NCI-H748 (cell line): ENCODE measurements around the gene CNPY3.
A peak's percentile ranks its signal among the peaks of the same experiment; 100 is the strongest.
"Not testable (repeated sequence)": the region's sequence is repeated elsewhere in the genome, so short reads cannot be mapped to it uniquely, and the experiment has no call there.

Experiments used
- DNase-seq: peaks from one replicate; lab custom pipeline; 2025; ENCODE audit not compliant: unreplicated experiment; lab: John Stamatoyannopoulos, UW

The CNPY3 gene

GRCh38 chr6:42914546-42914945 lies 14.7 kb upstream of the CNPY3 start:
- no peak for DNase-seq

GRCh38 chr6:42915732-42916131 lies 13.5 kb upstream of the CNPY3 start, which contains the start of gene PTCRA:
Gene PTCRA, plus strand, starts transcription at chr6:42916053. Its CDS starts 17 bp downstream, at chr6:42916070.
- DNase-seq, result no peak

DNA sequence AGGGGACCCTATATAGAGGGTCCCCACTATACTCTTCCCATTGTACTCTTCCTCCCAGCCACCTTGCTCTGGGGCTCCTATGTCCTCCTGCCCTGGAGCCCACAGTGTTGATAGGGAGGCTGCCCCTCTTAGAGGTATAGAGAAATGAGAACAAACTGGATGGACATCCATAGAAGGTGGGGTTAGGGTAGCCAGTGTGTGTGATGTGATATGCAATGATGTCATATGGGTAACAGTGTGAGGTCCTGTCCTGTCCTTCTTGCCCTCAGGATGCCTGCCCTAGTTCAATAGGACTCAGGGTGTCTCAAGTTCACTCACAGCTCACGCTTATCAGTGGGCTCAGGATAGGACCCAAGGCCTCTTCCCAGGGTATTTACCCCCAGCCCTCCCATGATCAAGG lies 13.0 kb upstream of the CNPY3 start:
- no peak for DNase-seq

- no peak for DNase-seq
These were observed 7.5 kb upstream of the CNPY3 start for GRCh38 chr6:42921801-42922200.

GRCh38 chr6:42923666-42924065 lies 5.6 kb upstream of the CNPY3 start:
- DNase-seq, result no peak

DNA sequence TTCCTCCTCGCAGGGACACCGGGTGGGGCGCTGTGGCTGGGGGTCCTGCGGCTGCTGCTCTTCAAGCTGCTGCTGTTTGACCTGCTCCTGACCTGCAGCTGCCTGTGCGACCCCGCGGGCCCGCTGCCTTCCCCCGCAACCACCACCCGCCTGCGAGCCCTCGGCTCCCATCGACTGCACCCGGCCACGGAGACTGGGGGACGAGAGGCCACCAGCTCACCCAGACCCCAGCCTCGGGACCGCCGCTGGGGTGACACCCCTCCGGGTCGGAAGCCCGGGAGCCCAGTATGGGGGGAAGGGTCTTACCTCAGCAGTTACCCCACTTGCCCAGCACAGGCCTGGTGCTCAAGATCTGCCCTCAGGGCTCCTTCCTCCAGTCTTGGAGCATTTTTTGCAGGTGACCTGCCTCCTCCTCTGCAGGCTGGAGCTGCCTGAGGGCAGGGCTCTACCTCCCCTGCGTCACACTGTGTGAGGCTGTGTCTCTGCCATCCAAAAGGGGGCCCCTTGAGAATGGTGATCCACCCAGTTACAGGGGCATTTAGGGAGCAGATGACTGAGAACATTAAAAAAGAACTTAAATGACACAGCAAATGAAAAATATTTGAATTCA lies 3.9 kb upstream of the CNPY3 start:
- DNase-seq, result no peak

GRCh38 chr6:42929821-42930360 lies 611 bp downstream of the CNPY3 start:
- peak; percentile 84 for DNase-seq

DNA sequence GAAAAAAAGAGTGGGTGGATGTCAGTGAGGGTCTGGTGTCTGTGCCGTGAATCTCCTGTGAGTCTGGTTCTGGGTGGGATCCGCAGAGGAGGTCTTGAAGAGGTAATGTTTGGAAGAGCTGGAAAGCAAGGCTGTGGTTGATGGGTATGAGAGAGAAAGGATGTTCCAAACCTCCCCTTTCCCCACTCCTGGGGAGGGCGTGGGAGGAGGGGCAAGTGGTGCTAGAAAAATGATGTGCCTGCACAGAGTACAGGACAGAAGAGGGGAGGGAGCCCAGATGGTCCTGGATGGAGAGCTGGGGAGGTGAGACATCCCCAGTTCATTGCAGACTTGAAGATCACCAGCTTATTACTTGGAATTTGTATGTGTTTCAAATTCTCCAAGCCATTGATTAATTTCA lies 3.1 kb downstream of the CNPY3 start:
- no peak for DNase-seq

GRCh38 chr6:42933205-42933604 lies 3.9 kb downstream of the CNPY3 start:
- no peak for DNase-seq

DNA sequence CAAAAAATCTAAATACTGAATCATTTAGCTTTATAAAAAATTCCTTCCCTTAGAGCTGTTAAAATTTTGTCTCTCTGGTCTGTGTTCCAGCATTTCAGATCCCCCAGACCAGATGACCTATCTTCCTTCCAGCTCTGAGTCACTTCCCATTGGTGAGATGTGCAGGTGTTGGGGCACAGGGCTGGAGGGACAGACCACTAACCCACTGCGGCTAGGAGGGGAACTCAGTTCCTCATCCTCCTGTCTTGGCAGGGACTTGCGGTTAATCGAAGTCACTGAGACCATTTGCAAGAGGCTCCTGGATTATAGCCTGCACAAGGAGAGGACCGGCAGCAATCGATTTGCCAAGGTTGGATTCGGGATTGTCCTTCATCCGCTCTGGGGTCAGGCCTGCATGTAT lies 6.0 kb downstream of the CNPY3 start:
- DNase-seq, result no peak

GRCh38 chr6:42936398-42936797 lies 7.1 kb downstream of the CNPY3 start:
- DNase-seq, result no peak

DNA sequence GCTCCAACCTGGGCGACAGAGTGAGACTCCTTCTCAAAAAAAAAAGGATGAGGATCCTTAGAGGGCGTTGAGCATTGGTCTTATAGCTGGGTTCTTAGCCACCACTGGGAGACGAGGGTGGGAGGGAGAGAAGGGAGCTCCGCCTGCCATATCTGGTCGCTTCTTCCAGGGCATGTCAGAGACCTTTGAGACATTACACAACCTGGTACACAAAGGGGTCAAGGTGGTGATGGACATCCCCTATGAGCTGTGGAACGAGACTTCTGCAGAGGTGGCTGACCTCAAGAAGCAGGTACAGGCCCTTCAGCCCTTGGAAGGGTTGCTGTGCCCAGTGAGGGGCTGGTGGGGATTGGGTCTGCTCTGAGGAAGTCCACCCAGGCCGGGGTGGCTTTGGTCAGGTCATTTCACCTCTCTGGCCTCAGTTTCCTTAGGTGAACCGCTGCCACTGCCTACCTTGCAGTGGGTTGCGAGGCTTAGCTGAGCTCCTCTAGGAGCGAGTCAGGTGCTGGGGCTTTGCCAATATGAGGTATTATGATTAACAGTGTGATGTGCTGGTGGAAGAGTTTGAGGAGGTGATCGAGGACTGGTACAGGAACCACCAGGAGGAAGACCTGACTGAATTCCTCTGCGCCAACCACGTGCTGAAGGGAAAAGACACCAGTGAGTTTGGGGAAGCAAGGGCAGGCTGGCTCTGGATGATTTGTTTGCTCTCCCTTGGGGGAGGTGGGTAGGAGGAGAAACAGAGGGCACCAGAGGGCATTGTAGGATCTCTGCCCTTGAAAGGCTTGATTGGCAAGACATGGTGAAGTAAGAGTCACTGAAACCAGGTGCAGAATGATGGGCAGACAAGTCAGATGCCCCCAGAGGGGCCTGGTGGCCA lies 8.5 kb downstream of the CNPY3 start:
- DNase-seq, result no peak

- DNase-seq, result no peak
These were observed 9.1 kb downstream of the CNPY3 start for GRCh38 chr6:42938428-42938796.

DNA sequence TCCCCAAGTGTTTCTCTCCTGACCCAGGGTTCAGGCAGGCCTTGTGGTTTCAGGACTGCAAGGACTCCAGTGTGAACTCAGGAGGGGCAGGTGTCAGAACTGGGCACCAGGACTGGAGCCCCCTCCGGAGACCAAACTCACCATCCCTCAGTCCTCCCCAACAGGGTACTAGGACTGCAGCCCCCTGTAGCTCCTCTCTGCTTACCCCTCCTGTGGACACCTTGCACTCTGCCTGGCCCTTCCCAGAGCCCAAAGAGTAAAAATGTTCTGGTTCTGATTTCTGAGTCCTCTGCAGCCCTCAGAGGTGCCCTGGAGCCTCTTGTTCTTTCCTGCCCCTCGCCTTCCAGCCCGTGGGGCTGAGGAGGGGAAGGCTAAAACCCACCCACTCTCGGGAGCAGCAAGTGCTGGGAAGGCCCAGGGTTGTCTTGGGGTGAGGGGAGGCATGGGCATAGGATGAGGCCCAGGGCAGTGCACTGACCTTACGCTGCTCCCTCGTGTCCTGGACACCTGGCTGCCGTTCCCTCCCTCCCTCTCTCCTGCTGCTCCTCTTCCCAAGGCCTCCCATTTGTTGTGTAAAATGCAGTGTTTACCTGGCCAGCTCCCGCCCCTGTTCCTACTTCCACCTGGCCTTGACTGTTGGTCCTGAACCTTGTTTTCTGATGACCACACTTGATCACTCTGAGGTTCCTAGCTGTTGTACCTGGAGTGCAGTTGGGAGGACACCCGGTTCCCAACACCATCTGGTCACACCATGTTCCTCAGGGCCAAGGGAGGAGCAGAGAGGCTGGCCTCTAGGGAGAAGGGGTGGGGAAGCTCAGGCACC lies 9.9 kb downstream of the CNPY3 start:
- no peak for DNase-seq

GRCh38 chr6:42939810-42940167 lies 10.5 kb downstream of the CNPY3 start:
- no peak for DNase-seq

GRCh38 chr6:42940493-42941045 lies 11.3 kb downstream of the CNPY3 start:
- no peak for DNase-seq

- not testable (repeated sequence) for DNase-seq
These were observed 12.1 kb downstream of the CNPY3 start for GRCh38 chr6:42941356-42941755.

DNA sequence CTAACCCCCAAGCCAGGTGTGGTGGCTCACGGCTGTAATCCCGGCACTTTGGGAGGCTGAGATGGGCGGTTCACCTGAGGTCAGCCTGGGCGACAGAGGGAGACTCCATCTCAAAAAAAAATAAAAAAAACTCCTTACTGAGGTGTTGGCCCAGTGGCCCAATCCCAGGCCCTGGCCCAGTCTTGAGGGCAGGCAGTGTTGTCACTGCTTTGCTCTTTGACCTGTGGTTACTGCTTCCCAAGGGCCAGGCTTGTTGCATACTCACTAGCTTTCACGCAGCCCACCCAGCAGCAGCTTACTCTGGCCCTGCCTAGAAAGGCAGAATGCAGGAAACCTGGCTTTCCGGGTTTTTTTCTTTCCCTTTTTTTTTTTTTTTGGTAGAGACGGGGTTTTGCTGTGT lies 13.2 kb downstream of the CNPY3 start:
- no peak for DNase-seq

DNA sequence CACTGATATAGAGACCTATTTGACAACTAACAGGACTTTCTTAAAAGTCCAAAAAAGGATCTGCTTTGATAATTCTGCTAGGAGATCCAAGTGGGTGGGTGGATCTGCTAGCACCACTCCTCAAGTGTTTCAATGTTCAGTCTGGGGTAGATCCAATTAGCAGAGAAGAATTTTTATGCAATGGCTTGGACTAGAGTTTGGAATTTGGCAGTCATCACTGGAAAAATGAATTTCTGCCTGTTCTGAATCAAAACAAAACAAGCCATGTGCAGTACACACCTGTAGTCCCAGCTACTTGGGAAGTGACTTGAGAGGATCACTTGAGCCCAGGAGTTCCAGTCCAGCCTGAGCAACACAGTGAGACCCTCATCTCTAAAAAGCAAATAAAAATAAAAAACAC lies 18.7 kb downstream of the CNPY3 start:
- DNase-seq, result no peak

DNA sequence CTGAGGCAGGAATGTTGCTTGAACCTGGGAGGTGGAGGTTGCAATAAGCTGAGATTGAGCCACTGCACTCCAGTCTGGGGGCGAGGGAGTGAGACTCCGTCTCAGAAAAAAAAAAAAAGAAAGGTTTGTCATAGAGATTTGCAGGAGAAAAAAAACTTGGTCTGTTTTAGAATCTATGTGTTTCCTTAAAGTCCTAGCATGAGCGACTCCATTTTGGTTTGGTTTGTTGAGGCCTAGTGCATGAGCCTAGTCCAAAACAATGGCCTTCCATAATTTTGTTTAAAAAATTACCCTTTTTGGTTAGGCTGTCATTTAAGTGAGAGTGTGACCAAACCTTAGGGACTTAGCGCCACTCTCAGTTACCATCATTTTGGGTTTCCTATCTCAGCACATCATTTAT lies 23.1 kb downstream of the CNPY3 start:
- DNase-seq, result no peak

GRCh38 chr6:42954405-42954804 lies 25.1 kb downstream of the CNPY3 start:
- not testable (repeated sequence) for DNase-seq
